SK-N-SH (cell line): Measurements from ENCODE around the gene FAM171A2. TPM values are rescaled to one million over a fixed set of nuclear protein-coding genes. Genes with fewer than 3 reads are reported as not detected.

Source experiments
- CTCF ChIA-PET: fragments of 300-600, 350-600 bp; formaldehyde crosslinking; extraction: SDS; loops from one replicate; lab custom pipeline; 2021; lab: Yijun Ruan, JAX
- POLR2A ChIA-PET: fragments of 350-600 bp; sonication (Branson Sonifier 250); formaldehyde crosslinking; extraction: SDS; loops from one replicate; lab custom pipeline; 2020; ENCODE audit warnings: antibody characterized with exemption, inconsistent platforms; lab: Yijun Ruan, JAX
- DNase-seq: peaks from one replicate; pipeline ENCODE4 v3.0.0; 2012
- H2AFZ ChIP-seq: fragments of 200-600 bp; sonication (generic); 2 replicates; pipeline ENCODE4 v1.8.1; 2016; ENCODE audit warnings: antibody characterized with exemption, mild to moderate bottlenecking, low read depth
- H3F3A ChIP-seq: fragments of 200-600 bp; sonication (generic); replicated peaks from 2 replicates; pipeline ENCODE3; 2016; ENCODE audit warnings: antibody characterized with exemption, mild to moderate bottlenecking; ENCODE audit not compliant: insufficient read depth
- H3K27ac ChIP-seq, 2 experiments: fragments of 200-500 bp in 1 of 2; fragments of 200-600 bp in 1 of 2; sonication (Bioruptor generic) in 1 of 2; sonication (generic), shearing (Covaris generic) in 1 of 2; 2 replicates each; pipeline versions ENCODE4 v1.5.1 to v1.6.1; 2014 to 2016; ENCODE audit warnings: low read depth in 2 of 2, inconsistent platforms in 1 of 2, low read length in 1 of 2, mild to moderate bottlenecking in 1 of 2, mixed read lengths in 1 of 2
- H3K27me3 ChIP-seq: fragments of 200-600 bp; sonication (generic), shearing (Covaris generic); 2 replicates; pipeline ENCODE4 v1.6.1; 2016; ENCODE audit warnings: mixed run types; ENCODE audit not compliant: insufficient read depth
- H3K36me3 ChIP-seq, 2 experiments: fragments of 200-500 bp in 1 of 2; fragments of 200-600 bp in 1 of 2; sonication (Bioruptor generic) in 1 of 2; sonication (generic) in 1 of 2; replicated peaks in 1 of 2; 2 replicates each; pipeline versions ENCODE3 to v1.5.1; 2014 to 2016; ENCODE audit warnings: low read length in 1 of 2, mild to moderate bottlenecking in 1 of 2; ENCODE audit not compliant: insufficient read depth in 2 of 2, control insufficient read depth in 1 of 2
- H3K4me1 ChIP-seq, 2 experiments: fragments of 200-500 bp in 1 of 2; fragments of 200-600 bp in 1 of 2; sonication (Bioruptor generic) in 1 of 2; sonication (generic), shearing (Covaris generic) in 1 of 2; 2 replicates each; pipeline versions ENCODE4 v1.5.1 to v1.6.1; 2014 to 2016; ENCODE audit warnings: low read depth in 1 of 2, low read length in 1 of 2, mixed run types in 1 of 2; ENCODE audit not compliant: insufficient read depth in 2 of 2, control insufficient read depth in 1 of 2
- H3K4me2 ChIP-seq: fragments of 200-600 bp; sonication (generic), shearing (Covaris generic); 2 replicates; pipeline ENCODE4 v1.6.1; 2017; ENCODE audit warnings: mixed run types
- H3K4me3 ChIP-seq, 2 experiments: fragments of 200-500 bp in 1 of 2; fragments of 200-600 bp in 1 of 2; sonication (Bioruptor generic) in 1 of 2; sonication (generic), shearing (Covaris generic) in 1 of 2; 2 replicates each; pipeline versions ENCODE4 v1.5.1 to v1.8.1; 2014 to 2016; ENCODE audit warnings: low read depth in 2 of 2, inconsistent platforms in 1 of 2, low read length in 1 of 2, mild to moderate bottlenecking in 1 of 2, mixed read lengths in 1 of 2, moderate library complexity in 1 of 2
- H3K79me2 ChIP-seq: fragments of 200-600 bp; sonication (generic); 2 replicates; pipeline ENCODE4 v1.8.1; 2017; ENCODE audit warnings: mild to moderate bottlenecking; ENCODE audit not compliant: insufficient read depth
- H3K9ac ChIP-seq: fragments of 200-600 bp; sonication (generic); 2 replicates; pipeline ENCODE4 v1.6.1; 2017; ENCODE audit warnings: mixed run types
- H3K9me2 ChIP-seq: fragments of 200-600 bp; sonication (generic); 2 replicates; pipeline ENCODE4 v1.6.1; 2017; ENCODE audit warnings: mixed run types
- H3K9me3 ChIP-seq: fragments of 200-600 bp; sonication (generic); 2 replicates; pipeline ENCODE4 v1.6.1; 2017; ENCODE audit warnings: mixed run types, mild to moderate bottlenecking, moderate library complexity
- H4K20me1 ChIP-seq: fragments of 200-600 bp; sonication (generic); 2 replicates; pipeline ENCODE4 v1.6.1; 2017; ENCODE audit warnings: mild to moderate bottlenecking, mixed run types; ENCODE audit not compliant: insufficient read depth
- CHD2 ChIP-seq: fragments of 150-350 bp; IDR thresholded peaks from 2 replicates; pipeline ENCODE4 v1.6.1; 2018; ENCODE audit warnings: low read length; ENCODE audit not compliant: partially characterized antibody
- EP300 ChIP-seq, 2 experiments: IDR thresholded peaks; 2 replicates each; pipeline versions ENCODE4 v1.4.0 to v1.6.1; 2012; ENCODE audit warnings: borderline replicate concordance in 1 of 2, low read depth in 1 of 2, low read length in 1 of 2
- FOSL2 ChIP-seq: IDR thresholded peaks from 2 replicates; pipeline ENCODE4 v1.4.0; 2012; ENCODE audit warnings: low read depth, mild to moderate bottlenecking, moderate library complexity, borderline replicate concordance
- FOXJ3 ChIP-seq: sonication (generic); formaldehyde crosslinking; IDR thresholded peaks from 2 replicates; pipeline ENCODE4 v1.5.1; 2020; ENCODE audit warnings: mild to moderate bottlenecking, missing genetic modification reagents
- FOXM1 ChIP-seq: IDR thresholded peaks from 2 replicates; pipeline ENCODE4 v1.4.0; 2012; ENCODE audit warnings: low read depth, mild to moderate bottlenecking
- GABPA ChIP-seq: IDR thresholded peaks from 2 replicates; pipeline ENCODE4 v1.4.0; 2012; ENCODE audit warnings: low read depth, mild to moderate bottlenecking
- GATA2 ChIP-seq: sonication (generic); formaldehyde crosslinking; IDR thresholded peaks from 2 replicates; pipeline ENCODE4 v1.5.0; 2020; ENCODE audit warnings: mild to moderate bottlenecking, missing genetic modification reagents
- JUND ChIP-seq: IDR thresholded peaks from 2 replicates; pipeline ENCODE4 v1.4.0; 2012
- MEF2A ChIP-seq: IDR thresholded peaks from 2 replicates; pipeline ENCODE4 v1.4.0; 2012; ENCODE audit warnings: low read depth, borderline replicate concordance
- MXI1 ChIP-seq: IDR thresholded peaks from 2 replicates; pipeline ENCODE4 v1.6.1; 2012; ENCODE audit warnings: mild to moderate bottlenecking, low read depth, low read length, improper control_type of control experiment
- NFIC ChIP-seq: IDR thresholded peaks from 2 replicates; pipeline ENCODE4 v1.4.0; 2012; ENCODE audit warnings: borderline replicate concordance
- POLR2AphosphoS5 ChIP-seq: IDR thresholded peaks from 2 replicates; pipeline ENCODE4 v1.6.1; 2012; ENCODE audit warnings: low read depth, low read length
- RAD21 ChIP-seq: IDR thresholded peaks from 2 replicates; pipeline ENCODE4 v1.6.1; 2012; ENCODE audit warnings: mild to moderate bottlenecking, low read length
- RCOR1 ChIP-seq: fragments of 150-350 bp; IDR thresholded peaks from 2 replicates; pipeline ENCODE4 v1.6.1; 2017; ENCODE audit warnings: antibody characterized with exemption, low read length
- RFX5 ChIP-seq: IDR thresholded peaks from 2 replicates; pipeline ENCODE4 v1.6.1; 2012; ENCODE audit warnings: mild to moderate bottlenecking, improper control_type of control experiment, low read length
- SMC3 ChIP-seq: IDR thresholded peaks from 2 replicates; pipeline ENCODE4 v1.6.1; 2012; ENCODE audit warnings: low read depth, low read length, improper control_type of control experiment
- TAF1 ChIP-seq: IDR thresholded peaks from 2 replicates; pipeline ENCODE4 v1.6.1; 2012; ENCODE audit warnings: low read depth, mild to moderate bottlenecking, low read length, moderate library complexity, borderline replicate concordance
- TEAD4 ChIP-seq: IDR thresholded peaks from 2 replicates; pipeline ENCODE4 v1.4.0; 2012; ENCODE audit warnings: mild to moderate bottlenecking, borderline replicate concordance; ENCODE audit not compliant: insufficient read depth
- YY1 ChIP-seq: IDR thresholded peaks from 2 replicates; pipeline ENCODE4 v1.4.0; 2012; ENCODE audit warnings: low read depth, mild to moderate bottlenecking
- WGBS: methylation state at CpG from one replicate; pipeline ENCODE4 v1.1.6; 2017; ENCODE audit warnings: low lambda C conversion rate; 5-methylcytosine and 5-hydroxymethylcytosine counted together
- polyA plus RNA-seq, 3 experiments: library from polyadenylated mRNA; depleted of rRNA; stranded (reverse); fragments of >200 nt; gene quantifications; 2 replicates each; pipeline ENCODE4 v1.2.3, GENCODE V29; 2012
- TF ChIP-seq, protein P1 (sequence below): fragments of 150-350 bp; IDR thresholded peaks from 2 replicates; pipeline ENCODE4 v1.6.1; 2017; ENCODE audit warnings: antibody characterized with exemption, low read length, low read depth, borderline replicate concordance
- TF ChIP-seq, protein P2 (sequence below): IDR thresholded peaks from 2 replicates; pipeline ENCODE4 v1.4.0; 2012; ENCODE audit warnings: low read depth, borderline replicate concordance
- TF ChIP-seq, protein P3 (sequence below): IDR thresholded peaks from 2 replicates; pipeline ENCODE4; 2012
- TF ChIP-seq, protein P4 (sequence below): IDR thresholded peaks from 2 replicates; pipeline ENCODE4 v1.6.1; 2012; ENCODE audit warnings: mild to moderate bottlenecking, low read depth, low read length, moderate library complexity
- TF ChIP-seq, protein P5 (sequence below): fragments of 150-350 bp; IDR thresholded peaks from 2 replicates; pipeline ENCODE4 v1.6.1; 2016; ENCODE audit warnings: mild to moderate bottlenecking, low read depth, low read length

Gene FAM171A2
- polyA plus RNA-seq, 1 of the 3 experiments (the other 2 are of a cell fraction), result 4.9 TPM

DNA sequence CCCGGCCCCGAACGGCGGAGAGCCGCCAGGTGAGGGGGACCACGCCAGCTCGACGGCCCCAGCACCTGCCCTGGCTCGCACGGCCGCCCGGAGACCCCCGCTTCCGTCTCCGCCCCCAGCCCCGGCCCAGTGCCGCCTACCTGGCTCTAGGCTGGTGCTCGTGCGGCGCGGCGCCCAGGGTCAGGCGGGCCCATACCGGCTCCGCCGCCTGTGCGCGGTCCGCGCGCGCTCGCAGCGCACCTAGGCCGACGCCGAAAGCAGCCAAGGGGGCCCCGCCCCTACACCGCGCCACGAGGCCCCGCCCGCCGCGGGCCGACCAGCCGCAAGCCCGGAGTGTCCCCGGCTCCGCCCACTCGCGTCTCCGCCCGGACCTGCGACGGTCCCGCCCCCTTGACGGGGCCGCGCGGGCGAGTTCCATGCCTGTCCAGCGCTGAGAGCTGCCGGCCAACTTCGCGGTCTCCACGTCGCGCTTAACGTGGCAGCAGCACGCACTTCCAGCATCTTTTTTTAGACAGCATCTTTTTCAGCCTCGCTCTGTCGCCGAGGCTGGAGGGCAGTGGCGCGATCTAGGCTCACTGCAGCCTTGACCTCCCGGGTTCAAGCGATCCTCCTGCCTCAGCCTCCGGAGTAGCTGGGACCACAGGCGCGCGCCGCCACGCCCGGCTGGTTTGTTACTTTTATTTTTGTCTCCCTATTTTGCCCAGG lies 38.9 kb downstream of the FAM171A2 start, which contains the start of gene SLC25A39:
Gene SLC25A39, minus strand, starts transcription at position 253 of the 705 bp plus-strand sequence. CDS start 1,261 bp downstream, outside the sequence.
- peak; percentile 98 for DNase-seq
- Histone ChIP-seq H4K20me1 (no peaks in the 10 kb centered on the region), H3K4me3 (peak within 1 kb of the TSS; percentile 95 to 98), H3K36me3 (peaks cover 6 to 24% of the 10 kb centered on the region in 2 experiments), H3F3A (peaks cover 4% of the 10 kb centered on the region), H3K9me3 (no peaks in the 10 kb centered on the region), H3K9ac (peak within 1 kb of the TSS; percentile 81), H3K4me1 (peaks cover 0 to 10% of the 10 kb centered on the region in 2 experiments; a peak in 1 of 4 replicates), H3K27me3 (no peaks in the 10 kb centered on the region), H3K27ac (peak within 1 kb of the TSS; percentile 48 to 60; a peak in 2 of 4 replicates), H2AFZ (peak within 1 kb of the TSS; percentile 98), H3K4me2 (peak within 1 kb of the TSS; percentile 99), H3K79me2 (peaks cover 12% of the 10 kb centered on the region), H3K9me2 (no peaks in the 10 kb centered on the region)
- POLR2A ChIA-PET, result interaction anchor here (0.8 to 1.9 kb wide), 4 partner anchors 16 to 108 kb away, joined by 3 to 11 read pairs (median 4); partner anchors contain the start of genes GRN and RUNDC3A
- CTCF ChIA-PET, result interaction anchor here (0.7 to 2.2 kb wide), 9 partner anchors 8 to 115 kb away, joined by 3 to 11 read pairs (median 4); no protein-coding TSS in a partner anchor
- 2% methylated on average over 49 of the region's 85 CpGs for WGBS
- TF ChIP-seq FOXJ3 (CRISPR knock-in tag) (no peak), RCOR1 (no peak), FOSL2 (no peak), MEF2A (no peak), TAF1 (0 out of 2 replicates have a peak, but pooled peaks have one; percentile 26), CHD2 (peak; percentile 36), MXI1 (peak; percentile 87), YY1 (no peak), RAD21 (peak; percentile 11; the same call in 1 of the 2 replicates), EP300 (IDR thresholded peaks at IDR 0.05; ENCODE audit: borderline replicate concordance in 1 of 2, low read depth in 1 of 2, low read length in 1 of 2) (no peak), NFIC (no peak), POLR2AphosphoS5 (peak; percentile 66; the same call in 1 of the 2 replicates), SMC3 (peak; percentile 31), FOXM1 (no peak), TEAD4 (no peak), GATA2 (CRISPR knock-in tag) (no peak), RFX5 (no peak), JUND (no peak), GABPA (no peak)
- TF ChIP-seq, protein P1, sequence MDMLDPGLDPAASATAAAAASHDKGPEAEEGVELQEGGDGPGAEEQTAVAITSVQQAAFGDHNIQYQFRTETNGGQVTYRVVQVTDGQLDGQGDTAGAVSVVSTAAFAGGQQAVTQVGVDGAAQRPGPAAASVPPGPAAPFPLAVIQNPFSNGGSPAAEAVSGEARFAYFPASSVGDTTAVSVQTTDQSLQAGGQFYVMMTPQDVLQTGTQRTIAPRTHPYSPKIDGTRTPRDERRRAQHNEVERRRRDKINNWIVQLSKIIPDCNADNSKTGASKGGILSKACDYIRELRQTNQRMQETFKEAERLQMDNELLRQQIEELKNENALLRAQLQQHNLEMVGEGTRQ, result no peak
- TF ChIP-seq, protein P2, sequence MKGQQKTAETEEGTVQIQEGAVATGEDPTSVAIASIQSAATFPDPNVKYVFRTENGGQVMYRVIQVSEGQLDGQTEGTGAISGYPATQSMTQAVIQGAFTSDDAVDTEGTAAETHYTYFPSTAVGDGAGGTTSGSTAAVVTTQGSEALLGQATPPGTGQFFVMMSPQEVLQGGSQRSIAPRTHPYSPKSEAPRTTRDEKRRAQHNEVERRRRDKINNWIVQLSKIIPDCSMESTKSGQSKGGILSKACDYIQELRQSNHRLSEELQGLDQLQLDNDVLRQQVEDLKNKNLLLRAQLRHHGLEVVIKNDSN, result no peak
- TF ChIP-seq, protein P3, sequence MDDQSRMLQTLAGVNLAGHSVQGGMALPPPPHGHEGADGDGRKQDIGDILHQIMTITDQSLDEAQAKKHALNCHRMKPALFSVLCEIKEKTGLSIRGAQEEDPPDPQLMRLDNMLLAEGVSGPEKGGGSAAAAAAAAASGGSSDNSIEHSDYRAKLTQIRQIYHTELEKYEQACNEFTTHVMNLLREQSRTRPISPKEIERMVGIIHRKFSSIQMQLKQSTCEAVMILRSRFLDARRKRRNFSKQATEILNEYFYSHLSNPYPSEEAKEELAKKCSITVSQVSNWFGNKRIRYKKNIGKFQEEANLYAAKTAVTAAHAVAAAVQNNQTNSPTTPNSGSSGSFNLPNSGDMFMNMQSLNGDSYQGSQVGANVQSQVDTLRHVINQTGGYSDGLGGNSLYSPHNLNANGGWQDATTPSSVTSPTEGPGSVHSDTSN, result no peak
- TF ChIP-seq, protein P4, sequence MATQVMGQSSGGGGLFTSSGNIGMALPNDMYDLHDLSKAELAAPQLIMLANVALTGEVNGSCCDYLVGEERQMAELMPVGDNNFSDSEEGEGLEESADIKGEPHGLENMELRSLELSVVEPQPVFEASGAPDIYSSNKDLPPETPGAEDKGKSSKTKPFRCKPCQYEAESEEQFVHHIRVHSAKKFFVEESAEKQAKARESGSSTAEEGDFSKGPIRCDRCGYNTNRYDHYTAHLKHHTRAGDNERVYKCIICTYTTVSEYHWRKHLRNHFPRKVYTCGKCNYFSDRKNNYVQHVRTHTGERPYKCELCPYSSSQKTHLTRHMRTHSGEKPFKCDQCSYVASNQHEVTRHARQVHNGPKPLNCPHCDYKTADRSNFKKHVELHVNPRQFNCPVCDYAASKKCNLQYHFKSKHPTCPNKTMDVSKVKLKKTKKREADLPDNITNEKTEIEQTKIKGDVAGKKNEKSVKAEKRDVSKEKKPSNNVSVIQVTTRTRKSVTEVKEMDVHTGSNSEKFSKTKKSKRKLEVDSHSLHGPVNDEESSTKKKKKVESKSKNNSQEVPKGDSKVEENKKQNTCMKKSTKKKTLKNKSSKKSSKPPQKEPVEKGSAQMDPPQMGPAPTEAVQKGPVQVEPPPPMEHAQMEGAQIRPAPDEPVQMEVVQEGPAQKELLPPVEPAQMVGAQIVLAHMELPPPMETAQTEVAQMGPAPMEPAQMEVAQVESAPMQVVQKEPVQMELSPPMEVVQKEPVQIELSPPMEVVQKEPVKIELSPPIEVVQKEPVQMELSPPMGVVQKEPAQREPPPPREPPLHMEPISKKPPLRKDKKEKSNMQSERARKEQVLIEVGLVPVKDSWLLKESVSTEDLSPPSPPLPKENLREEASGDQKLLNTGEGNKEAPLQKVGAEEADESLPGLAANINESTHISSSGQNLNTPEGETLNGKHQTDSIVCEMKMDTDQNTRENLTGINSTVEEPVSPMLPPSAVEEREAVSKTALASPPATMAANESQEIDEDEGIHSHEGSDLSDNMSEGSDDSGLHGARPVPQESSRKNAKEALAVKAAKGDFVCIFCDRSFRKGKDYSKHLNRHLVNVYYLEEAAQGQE, result no peak
- TF ChIP-seq, protein P5, sequence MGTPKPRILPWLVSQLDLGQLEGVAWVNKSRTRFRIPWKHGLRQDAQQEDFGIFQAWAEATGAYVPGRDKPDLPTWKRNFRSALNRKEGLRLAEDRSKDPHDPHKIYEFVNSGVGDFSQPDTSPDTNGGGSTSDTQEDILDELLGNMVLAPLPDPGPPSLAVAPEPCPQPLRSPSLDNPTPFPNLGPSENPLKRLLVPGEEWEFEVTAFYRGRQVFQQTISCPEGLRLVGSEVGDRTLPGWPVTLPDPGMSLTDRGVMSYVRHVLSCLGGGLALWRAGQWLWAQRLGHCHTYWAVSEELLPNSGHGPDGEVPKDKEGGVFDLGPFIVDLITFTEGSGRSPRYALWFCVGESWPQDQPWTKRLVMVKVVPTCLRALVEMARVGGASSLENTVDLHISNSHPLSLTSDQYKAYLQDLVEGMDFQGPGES, result no peak
